ENCODE results near the gene TNFRSF21. TPM values are rescaled to one million over a fixed set of nuclear protein-coding genes. Genes with fewer than 3 reads are reported as not detected.

Gene TNFRSF21
- total RNA-seq, 4 donors from 2014 or later = 45.4 to 136 (median 73.4) TPM

- Histone ChIP-seq H3K36me3 (no peaks in the 10 kb centered on the region), H3K4me3 (no peak overlapping the region), H3K9me3 (no peaks in the 10 kb centered on the region), H3K27me3 (no peaks in the 10 kb centered on the region), H3K27ac (no peak overlapping the region), H3K4me1 (no peaks in the 10 kb centered on the region)
- no peak for TF ChIP-seq EP300 (IDR thresholded peaks at IDR 0.05; ENCODE audit: low read depth)
- TF ChIP-seq POLR2A (IDR thresholded peaks at IDR 0.05) = no peak
- TF ChIP-seq, protein P1, sequence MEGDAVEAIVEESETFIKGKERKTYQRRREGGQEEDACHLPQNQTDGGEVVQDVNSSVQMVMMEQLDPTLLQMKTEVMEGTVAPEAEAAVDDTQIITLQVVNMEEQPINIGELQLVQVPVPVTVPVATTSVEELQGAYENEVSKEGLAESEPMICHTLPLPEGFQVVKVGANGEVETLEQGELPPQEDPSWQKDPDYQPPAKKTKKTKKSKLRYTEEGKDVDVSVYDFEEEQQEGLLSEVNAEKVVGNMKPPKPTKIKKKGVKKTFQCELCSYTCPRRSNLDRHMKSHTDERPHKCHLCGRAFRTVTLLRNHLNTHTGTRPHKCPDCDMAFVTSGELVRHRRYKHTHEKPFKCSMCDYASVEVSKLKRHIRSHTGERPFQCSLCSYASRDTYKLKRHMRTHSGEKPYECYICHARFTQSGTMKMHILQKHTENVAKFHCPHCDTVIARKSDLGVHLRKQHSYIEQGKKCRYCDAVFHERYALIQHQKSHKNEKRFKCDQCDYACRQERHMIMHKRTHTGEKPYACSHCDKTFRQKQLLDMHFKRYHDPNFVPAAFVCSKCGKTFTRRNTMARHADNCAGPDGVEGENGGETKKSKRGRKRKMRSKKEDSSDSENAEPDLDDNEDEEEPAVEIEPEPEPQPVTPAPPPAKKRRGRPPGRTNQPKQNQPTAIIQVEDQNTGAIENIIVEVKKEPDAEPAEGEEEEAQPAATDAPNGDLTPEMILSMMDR (IDR thresholded peaks at IDR 0.05) = no peak
- no peak for TF ChIP-seq POLR2AphosphoS5 (IDR thresholded peaks at IDR 0.05)
- in situ Hi-C loops (cut with MboI; ENCODE audit: low pct_ligation_motif_present in 1 of 4, low pct_unique_long_range_greater_than_20kb in 1 of 4, low sequenced_read_pairs in 3 of 4) (no loop called here), intact Hi-C loops (cut with DNase I; ENCODE audit: low total_unique reads) (no loop called here)
- DNase-seq = no peak
- 83 to 87% methylated on average over 6 of the region's 6 CpGs for WGBS, 2 donors (ENCODE audit: low coverage in 1 of 2)
Measured at GRCh38 chr6:47256981-47257730, 52.5 kb downstream of the TNFRSF21 start.

DNA sequence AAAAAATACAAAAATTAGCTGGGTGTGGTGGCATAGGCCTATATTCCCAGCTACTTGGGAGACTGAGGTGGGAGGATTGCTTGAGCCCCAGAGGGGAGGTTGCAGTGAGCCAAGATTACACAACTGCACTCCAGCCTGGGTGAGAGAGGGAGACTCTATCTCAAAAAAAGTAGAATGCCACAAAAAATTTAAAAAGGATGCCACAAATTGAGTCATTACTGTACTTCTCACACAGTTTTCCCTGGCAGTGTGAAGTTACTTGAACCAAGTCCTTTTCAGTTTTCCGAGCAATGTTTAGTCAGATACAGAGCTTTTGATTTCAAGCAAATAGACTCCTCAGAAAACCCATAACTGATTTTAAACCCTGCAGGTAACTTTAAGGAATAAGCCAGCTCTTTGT lies 53.3 kb downstream of the TNFRSF21 start:
- in situ Hi-C loops (cut with MboI; ENCODE audit: low pct_ligation_motif_present in 1 of 4, low pct_unique_long_range_greater_than_20kb in 1 of 4, low sequenced_read_pairs in 3 of 4) (no loop called here), intact Hi-C loops (cut with DNase I; ENCODE audit: low total_unique reads) (no loop called here)
- Histone ChIP-seq H3K4me1 (no peaks in the 10 kb centered on the region), H3K27ac (no peak overlapping the region), H3K36me3 (no peaks in the 10 kb centered on the region), H3K4me3 (no peak overlapping the region), H3K9me3 (no peaks in the 10 kb centered on the region), H3K27me3 (no peaks in the 10 kb centered on the region)
- TF ChIP-seq, protein P1 (IDR thresholded peaks at IDR 0.05) = no peak
- TF ChIP-seq EP300 (IDR thresholded peaks at IDR 0.05; ENCODE audit: low read depth) (no peak), POLR2A (IDR thresholded peaks at IDR 0.05) (no peak), POLR2AphosphoS5 (IDR thresholded peaks at IDR 0.05) (no peak)
- DNase-seq = no peak
- 97 to 100% methylated on average over 1 of the region's 1 CpG for WGBS, 2 donors (ENCODE audit: low coverage in 1 of 2)

DNA sequence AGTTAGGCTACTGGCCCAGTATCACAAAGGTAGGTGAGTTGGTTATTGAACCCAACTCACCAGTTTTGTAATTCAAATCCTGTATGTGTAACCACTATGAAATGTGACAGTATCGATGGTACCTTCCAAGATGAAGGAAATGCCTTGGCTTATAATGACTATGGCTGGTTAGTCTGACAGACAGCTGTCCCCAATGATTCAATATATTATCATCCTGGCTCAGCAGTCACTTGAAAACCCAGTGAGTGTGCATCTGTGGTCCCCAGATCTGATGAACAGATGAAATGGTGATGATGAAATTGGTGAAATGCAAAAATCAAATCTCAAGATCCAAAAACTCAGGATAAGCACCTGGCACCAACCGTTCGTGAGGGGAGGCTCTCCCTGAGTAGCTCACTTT lies 54.8 kb downstream of the TNFRSF21 start:
- Histone ChIP-seq H3K27me3 (no peaks in the 10 kb centered on the region), H3K4me3 (no peak overlapping the region), H3K27ac (no peak overlapping the region), H3K36me3 (no peaks in the 10 kb centered on the region), H3K4me1 (no peaks in the 10 kb centered on the region), H3K9me3 (no peaks in the 10 kb centered on the region)
- TF ChIP-seq POLR2AphosphoS5 (IDR thresholded peaks at IDR 0.05) = no peak
- no peak for TF ChIP-seq POLR2A (IDR thresholded peaks at IDR 0.05)
- no peak for TF ChIP-seq EP300 (IDR thresholded peaks at IDR 0.05; ENCODE audit: low read depth)
- TF ChIP-seq, protein P1 (IDR thresholded peaks at IDR 0.05) = no peak
- in situ Hi-C loops (cut with MboI; ENCODE audit: low pct_ligation_motif_present in 1 of 4, low pct_unique_long_range_greater_than_20kb in 1 of 4, low sequenced_read_pairs in 3 of 4) (no loop called here), intact Hi-C loops (cut with DNase I; ENCODE audit: low total_unique reads) (no loop called here)
- 75 to 93% methylated on average over 1 to 3 of the region's 3 CpGs for WGBS, 2 donors (ENCODE audit: low coverage in 1 of 2)
- DNase-seq = no peak

DNA sequence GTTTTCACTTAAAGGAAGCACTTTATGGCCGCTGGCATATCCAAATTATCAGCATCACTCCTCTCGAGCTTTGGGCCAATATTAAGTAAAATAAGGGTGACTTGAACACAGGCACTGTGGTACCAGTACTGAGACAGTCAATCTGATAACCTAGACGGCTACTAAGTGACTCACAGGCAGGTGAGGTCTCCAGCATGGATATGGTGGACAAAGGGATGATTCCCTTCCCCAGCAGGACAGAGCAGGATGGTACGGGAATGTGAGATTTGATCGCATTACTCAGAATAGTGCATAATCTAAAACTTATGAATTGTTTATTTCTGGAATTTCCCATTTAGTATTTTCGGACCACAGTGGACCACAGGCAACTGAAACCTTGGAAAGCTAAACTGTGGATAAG lies 55.7 kb downstream of the TNFRSF21 start:
- in situ Hi-C loops (cut with MboI; ENCODE audit: low pct_ligation_motif_present in 1 of 4, low pct_unique_long_range_greater_than_20kb in 1 of 4, low sequenced_read_pairs in 3 of 4) (no loop called here), intact Hi-C loops (cut with DNase I; ENCODE audit: low total_unique reads) (no loop called here)
- 88 to 100% methylated on average over 2 to 6 of the region's 6 CpGs for WGBS, 2 donors (ENCODE audit: low coverage in 1 of 2)
- Histone ChIP-seq H3K4me3 (no peak overlapping the region), H3K4me1 (no peaks in the 10 kb centered on the region), H3K27ac (no peak overlapping the region), H3K36me3 (no peaks in the 10 kb centered on the region), H3K9me3 (no peaks in the 10 kb centered on the region), H3K27me3 (no peaks in the 10 kb centered on the region)
- DNase-seq = no peak
- no peak for TF ChIP-seq POLR2AphosphoS5 (IDR thresholded peaks at IDR 0.05)
- no peak for TF ChIP-seq EP300 (IDR thresholded peaks at IDR 0.05; ENCODE audit: low read depth)
- TF ChIP-seq, protein P1 (IDR thresholded peaks at IDR 0.05) = no peak
- no peak for TF ChIP-seq POLR2A (IDR thresholded peaks at IDR 0.05)
